Pericardium fibroblast (primary cell): ENCODE measurements around the gene TMEM134. TPM values are rescaled to one million over a fixed set of nuclear protein-coding genes. Genes with fewer than 3 reads are reported as not detected.

Experiments
- total RNA-seq: library from RNA; depleted of rRNA; stranded (reverse); fragments of >200 nt; gene quantifications from 2 replicates; pipeline ENCODE4 v1.2.3, GENCODE V29; 2015

The TMEM134 gene
- total RNA-seq = 36.2 and 53.2 TPM in 2 replicates

GRCh38 chr11:67468759-67469507, at the start of gene TMEM134:
TSS of gene TMEM134 (minus strand) at chr11:67469251. CDS start at chr11:67469192, 59 bp downstream.

GRCh38 chr11:67507864-67508485, 38.9 kb upstream of the TMEM134 start, which contains the start of gene CDK2AP2:
TSS of gene CDK2AP2 (minus strand) at chr11:67508162. CDS start at chr11:67508082, 80 bp downstream.

GRCh38 chr11:67504950-67505581, 36.0 kb upstream of the TMEM134 start, which contains the start of gene PITPNM1:
TSS of gene PITPNM1 (minus strand) at chr11:67505363. CDS start at chr11:67504180, 1,183 bp downstream.

GRCh38 chr11:67482827-67483798, 14.1 kb upstream of the TMEM134 start, which contains the start of gene AIP:
TSS of gene AIP (plus strand) at chr11:67483026. CDS start at chr11:67483159, 133 bp downstream.

GRCh38 chr11:67455054-67455453, 14.0 kb downstream of the TMEM134 start, which contains the start of gene CABP4:
TSS of gene CABP4 (plus strand) at chr11:67455354. CDS start at chr11:67455424, 70 bp downstream.

GRCh38 chr11:67452141-67452952, 16.7 kb downstream of the TMEM134 start, which contains the start of gene GPR152:
TSS of gene GPR152 (minus strand) at chr11:67452729. CDS start at chr11:67452724, 5 bp downstream.

GRCh38 chr11:67437082-67437808, 31.8 kb downstream of the TMEM134 start, which contains the start of gene PTPRCAP:
TSS of gene PTPRCAP (minus strand) at chr11:67437682. CDS start at chr11:67437619, 63 bp downstream.

GRCh38 chr11:67428052-67429001, 40.7 kb downstream of the TMEM134 start, which contains the start of gene RPS6KB2:
TSS of gene RPS6KB2 (plus strand) at chr11:67428494. CDS start at chr11:67428546, 52 bp downstream.

GRCh38 chr11:67415501-67416304, 53.3 kb downstream of the TMEM134 start, which contains the start of gene CARNS1:
TSS of gene CARNS1 (plus strand) at chr11:67415678. CDS start at chr11:67416200, 522 bp downstream.

Other genes starting within 250 kb of the TMEM134 start
- gene GRK2, start 202.8 kb downstream of the TMEM134 start, total RNA-seq = 22.0 and 28.4 TPM in 2 replicates
- gene ANKRD13D, start 179.9 kb downstream of the TMEM134 start, total RNA-seq = 18.2 and 20.6 TPM in 2 replicates
- 11.3 and 54.7 TPM in 2 replicates for gene SSH3, start 165.7 kb downstream of the TMEM134 start, total RNA-seq
- gene POLD4, start 115.7 kb downstream of the TMEM134 start, total RNA-seq = 154 and 170 TPM in 2 replicates
- gene CLCF1, start 95.7 kb downstream of the TMEM134 start, total RNA-seq = 5.5 and 12.0 TPM in 2 replicates
- 7.0 and 8.8 TPM in 2 replicates for gene RAD9A, start 77.3 kb downstream of the TMEM134 start, total RNA-seq
- 103 and 165 TPM in 2 replicates for gene PPP1CA, start 67.4 kb downstream of the TMEM134 start, total RNA-seq
- gene TBC1D10C, start 65.2 kb downstream of the TMEM134 start, total RNA-seq = not detected in 2 replicates
- 0.51 and 2.0 TPM in 2 replicates for gene CARNS1, start 53.6 kb downstream of the TMEM134 start, total RNA-seq
- 31.0 and 43.7 TPM in 2 replicates for gene RPS6KB2, start 40.8 kb downstream of the TMEM134 start, total RNA-seq
- gene PTPRCAP, start 31.6 kb downstream of the TMEM134 start, total RNA-seq = 0.93 TPM in 1 of 2 replicates, not detected in the other
- gene CORO1B, start 25.8 kb downstream of the TMEM134 start, total RNA-seq = 86.4 and 106 TPM in 2 replicates
- gene GPR152, start 16.5 kb downstream of the TMEM134 start, total RNA-seq = not detected in 2 replicates
- not detected in 2 replicates for gene CABP4, start 13.9 kb downstream of the TMEM134 start, total RNA-seq
- 67.8 and 68.7 TPM in 2 replicates for gene AIP, start 13.8 kb upstream of the TMEM134 start, total RNA-seq
- 13.4 and 43.6 TPM in 2 replicates for gene PITPNM1, start 36.1 kb upstream of the TMEM134 start, total RNA-seq
- gene CDK2AP2, start 38.9 kb upstream of the TMEM134 start, total RNA-seq = 26.0 and 47.0 TPM in 2 replicates
- gene CABP2, start 54.2 kb upstream of the TMEM134 start, total RNA-seq = not detected in 2 replicates
- 1,049 and 1,088 TPM in 2 replicates for gene GSTP1, start 114.6 kb upstream of the TMEM134 start, total RNA-seq
- 122 and 174 TPM in 2 replicates for gene NDUFV1, start 137.7 kb upstream of the TMEM134 start, total RNA-seq
- gene NUDT8, start 160.7 kb upstream of the TMEM134 start, total RNA-seq = 10.0 and 19.4 TPM in 2 replicates
- gene TBX10, start 170.5 kb upstream of the TMEM134 start, total RNA-seq = not detected in 2 replicates
- not detected in 2 replicates for gene ACY3, start 181.5 kb upstream of the TMEM134 start, total RNA-seq
- not detected in 2 replicates for gene ALDH3B2, start 205.4 kb upstream of the TMEM134 start, total RNA-seq